Stimulated activated CD4-positive, alpha-beta T cell treated with anti-CD3 and anti-CD28 coated beads, TNF-alpha, amount 100 ng/mL, for 4 hours (primary cell): ENCODE data around the gene SKI.
"Not testable (repeated sequence)": the region's sequence is repeated elsewhere in the genome, so short reads cannot be mapped to it uniquely, and the experiment has no call there.

Source experiments
- DNase-seq, 3 experiments: peaks; one replicate each; pipeline ENCODE4 v3.0.0-alpha.2; 2020; ENCODE audit warnings: low read depth in 3 of 3

The SKI gene

GRCh38 chr1:2320006-2320405 is 91.9 kb downstream of the SKI start:
- DNase-seq: no peak

GRCh38 chr1:2320760-2321667 is 92.9 kb downstream of the SKI start:
- no peak for DNase-seq

GRCh38 chr1:2322065-2322571 is 94.0 kb downstream of the SKI start:
- DNase-seq: no peak

- no peak for DNase-seq
Observed at GRCh38 chr1:2322581-2323211, 94.6 kb downstream of the SKI start.

- DNase-seq: no peak
Observed at GRCh38 chr1:2323451-2323974, 95.4 kb downstream of the SKI start.

- no peak for DNase-seq
Observed at GRCh38 chr1:2324553-2325366, 96.6 kb downstream of the SKI start.

GRCh38 chr1:2326524-2326923 is 98.4 kb downstream of the SKI start:
- no peak for DNase-seq

- DNase-seq: not testable (repeated sequence)
Observed at GRCh38 chr1:2327162-2327561, 99.0 kb downstream of the SKI start.

- DNase-seq: no peak
Observed at GRCh38 chr1:2327841-2328240, 99.7 kb downstream of the SKI start.

- no peak for DNase-seq
Observed at GRCh38 chr1:2328676-2329455, 100.7 kb downstream of the SKI start.

- DNase-seq: no peak
Observed at GRCh38 chr1:2330035-2330434, 101.9 kb downstream of the SKI start.

GRCh38 chr1:2330519-2331199 is 102.5 kb downstream of the SKI start:
- no peak for DNase-seq

GRCh38 chr1:2331200-2331544 is 103.1 kb downstream of the SKI start:
- DNase-seq: no peak

GRCh38 chr1:2331580-2331979 is 103.5 kb downstream of the SKI start:
- not testable (repeated sequence) for DNase-seq

GRCh38 chr1:2334366-2334765 is 106.2 kb downstream of the SKI start:
- no peak for DNase-seq

- no peak for DNase-seq
Observed at GRCh38 chr1:2334883-2335534, 106.9 kb downstream of the SKI start.

- no peak for DNase-seq
Observed at GRCh38 chr1:2335721-2336455, 107.8 kb downstream of the SKI start.

GRCh38 chr1:2336499-2336898 is 108.4 kb downstream of the SKI start:
- no peak for DNase-seq

GRCh38 chr1:2337081-2337480 is 109.0 kb downstream of the SKI start:
- DNase-seq: no peak
